Activated naive CD8-positive, alpha-beta T cell treated with anti-CD3 and anti-CD28 coated beads for 36 hours (primary cell): ENCODE results near the gene SLC4A2. TPM values are rescaled to one million over a fixed set of nuclear protein-coding genes. Genes with fewer than 3 reads are reported as not detected.
"Not testable (repeated sequence)": the region's sequence is repeated elsewhere in the genome, so short reads cannot be mapped to it uniquely, and the experiment has no call there.

ENCODE experiments used
- DNase-seq: peaks from one replicate; pipeline ENCODE4 v3.0.0; 2021
- H3K27ac Mint-ChIP-seq: one replicate; pipeline ENCODE4 v1.8.0; 2022; ENCODE audit warnings: mild to moderate bottlenecking, moderate library complexity, mixed read lengths
- H3K27me3 Mint-ChIP-seq: one replicate; pipeline ENCODE4 v1.8.0; 2022; ENCODE audit warnings: mild to moderate bottlenecking, mixed read lengths
- H3K36me3 Mint-ChIP-seq: one replicate; pipeline ENCODE4 v1.8.0; 2021; ENCODE audit warnings: mild to moderate bottlenecking, mixed read lengths
- H3K4me1 Mint-ChIP-seq: one replicate; pipeline ENCODE4 v1.8.0; 2021; ENCODE audit warnings: mixed read lengths
- H3K4me3 Mint-ChIP-seq: one replicate; pipeline ENCODE4 v1.8.0; 2022; ENCODE audit warnings: mild to moderate bottlenecking, moderate library complexity, mixed read lengths
- H3K9me3 Mint-ChIP-seq: one replicate; pipeline ENCODE4 v1.8.0; 2022; ENCODE audit warnings: mixed read lengths
- total RNA-seq, 2 experiments: library from RNA; stranded (reverse); gene quantifications; one replicate each; pipeline ENCODE4 v1.2.3, GENCODE V29; 2021

SLC4A2 gene, protein sequence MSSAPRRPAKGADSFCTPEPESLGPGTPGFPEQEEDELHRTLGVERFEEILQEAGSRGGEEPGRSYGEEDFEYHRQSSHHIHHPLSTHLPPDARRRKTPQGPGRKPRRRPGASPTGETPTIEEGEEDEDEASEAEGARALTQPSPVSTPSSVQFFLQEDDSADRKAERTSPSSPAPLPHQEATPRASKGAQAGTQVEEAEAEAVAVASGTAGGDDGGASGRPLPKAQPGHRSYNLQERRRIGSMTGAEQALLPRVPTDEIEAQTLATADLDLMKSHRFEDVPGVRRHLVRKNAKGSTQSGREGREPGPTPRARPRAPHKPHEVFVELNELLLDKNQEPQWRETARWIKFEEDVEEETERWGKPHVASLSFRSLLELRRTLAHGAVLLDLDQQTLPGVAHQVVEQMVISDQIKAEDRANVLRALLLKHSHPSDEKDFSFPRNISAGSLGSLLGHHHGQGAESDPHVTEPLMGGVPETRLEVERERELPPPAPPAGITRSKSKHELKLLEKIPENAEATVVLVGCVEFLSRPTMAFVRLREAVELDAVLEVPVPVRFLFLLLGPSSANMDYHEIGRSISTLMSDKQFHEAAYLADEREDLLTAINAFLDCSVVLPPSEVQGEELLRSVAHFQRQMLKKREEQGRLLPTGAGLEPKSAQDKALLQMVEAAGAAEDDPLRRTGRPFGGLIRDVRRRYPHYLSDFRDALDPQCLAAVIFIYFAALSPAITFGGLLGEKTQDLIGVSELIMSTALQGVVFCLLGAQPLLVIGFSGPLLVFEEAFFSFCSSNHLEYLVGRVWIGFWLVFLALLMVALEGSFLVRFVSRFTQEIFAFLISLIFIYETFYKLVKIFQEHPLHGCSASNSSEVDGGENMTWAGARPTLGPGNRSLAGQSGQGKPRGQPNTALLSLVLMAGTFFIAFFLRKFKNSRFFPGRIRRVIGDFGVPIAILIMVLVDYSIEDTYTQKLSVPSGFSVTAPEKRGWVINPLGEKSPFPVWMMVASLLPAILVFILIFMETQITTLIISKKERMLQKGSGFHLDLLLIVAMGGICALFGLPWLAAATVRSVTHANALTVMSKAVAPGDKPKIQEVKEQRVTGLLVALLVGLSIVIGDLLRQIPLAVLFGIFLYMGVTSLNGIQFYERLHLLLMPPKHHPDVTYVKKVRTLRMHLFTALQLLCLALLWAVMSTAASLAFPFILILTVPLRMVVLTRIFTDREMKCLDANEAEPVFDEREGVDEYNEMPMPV
- 10 to 100 TPM; 66.5 to 69.1 TPM for total RNA-seq

DNA sequence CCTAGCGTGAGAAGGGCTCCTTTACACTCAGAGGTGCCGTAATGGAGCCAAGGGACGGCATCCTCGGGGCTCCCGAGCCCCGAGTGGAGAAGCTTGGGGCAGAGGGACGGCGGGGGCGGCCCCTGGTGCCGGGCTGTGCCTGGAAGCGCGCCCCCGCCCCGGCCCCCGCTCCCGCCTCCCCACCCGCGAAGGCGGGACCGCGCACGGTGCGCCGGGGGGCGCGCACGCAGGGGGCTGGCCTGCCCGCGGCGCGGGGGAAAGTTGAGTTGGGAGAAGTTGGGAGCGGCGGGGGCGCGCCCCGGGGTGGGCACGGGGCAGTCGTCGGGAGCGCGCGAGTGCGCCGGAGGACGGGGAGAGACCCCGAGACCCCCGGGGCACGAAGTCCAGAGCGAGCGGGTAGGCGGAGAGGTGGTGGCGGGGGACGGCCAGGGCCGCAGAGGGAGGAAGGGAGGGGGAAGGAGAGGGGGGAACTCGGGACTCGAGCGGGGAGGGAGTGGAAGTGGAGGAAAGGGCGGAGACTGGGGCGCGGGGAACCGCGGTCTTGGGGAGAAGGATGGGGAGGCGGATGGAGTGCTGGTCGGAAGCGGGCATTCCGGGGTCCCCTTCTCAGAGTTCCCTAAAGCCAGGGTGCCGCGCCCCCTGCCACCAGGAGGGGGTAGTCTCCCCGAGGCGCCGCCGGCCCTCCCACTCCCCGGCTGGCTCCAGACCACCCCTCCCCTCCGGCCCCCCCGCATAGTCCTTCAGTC lies at the start of gene SLC4A2:
TSS of gene SLC4A2 (plus strand) at position 223 of the 746 bp plus-strand sequence. CDS start 2,399 bp downstream, outside the sequence.
- H3K27ac Mint-ChIP-seq = peak within 1 kb of the TSS; percentile 92
- no peaks in the 10 kb centered on the region for H3K9me3 Mint-ChIP-seq
- peaks cover 32% of the 10 kb centered on the region for H3K4me1 Mint-ChIP-seq
- peaks cover 10% of the 10 kb centered on the region for H3K36me3 Mint-ChIP-seq
- peak within 1 kb of the TSS; percentile 94 for H3K4me3 Mint-ChIP-seq
- no peaks in the 10 kb centered on the region for H3K27me3 Mint-ChIP-seq
- peak; percentile 81 for DNase-seq

DNA sequence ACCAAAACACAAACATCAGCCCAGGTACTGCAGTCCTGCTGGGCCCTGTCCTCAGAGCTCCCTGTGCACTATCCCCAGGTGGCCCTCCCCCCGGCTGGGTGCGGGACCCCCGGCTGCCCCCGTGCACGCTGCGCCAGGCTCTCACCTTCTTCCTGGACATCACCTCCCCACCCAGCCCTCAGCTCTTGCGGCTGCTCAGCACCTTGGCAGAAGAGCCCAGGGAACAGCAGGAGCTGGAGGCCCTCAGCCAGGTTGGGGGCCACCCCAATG lies 49.4 kb upstream of the SLC4A2 start:
- H3K27me3 Mint-ChIP-seq = no peaks in the 10 kb centered on the region
- H3K4me3 Mint-ChIP-seq = peak overlapping the region; percentile 25
- H3K27ac Mint-ChIP-seq = no peak overlapping the region
- H3K9me3 Mint-ChIP-seq = no peaks in the 10 kb centered on the region
- peaks cover 50% of the 10 kb centered on the region for H3K4me1 Mint-ChIP-seq
- DNase-seq = no peak
- peaks cover 7% of the 10 kb centered on the region for H3K36me3 Mint-ChIP-seq

DNA sequence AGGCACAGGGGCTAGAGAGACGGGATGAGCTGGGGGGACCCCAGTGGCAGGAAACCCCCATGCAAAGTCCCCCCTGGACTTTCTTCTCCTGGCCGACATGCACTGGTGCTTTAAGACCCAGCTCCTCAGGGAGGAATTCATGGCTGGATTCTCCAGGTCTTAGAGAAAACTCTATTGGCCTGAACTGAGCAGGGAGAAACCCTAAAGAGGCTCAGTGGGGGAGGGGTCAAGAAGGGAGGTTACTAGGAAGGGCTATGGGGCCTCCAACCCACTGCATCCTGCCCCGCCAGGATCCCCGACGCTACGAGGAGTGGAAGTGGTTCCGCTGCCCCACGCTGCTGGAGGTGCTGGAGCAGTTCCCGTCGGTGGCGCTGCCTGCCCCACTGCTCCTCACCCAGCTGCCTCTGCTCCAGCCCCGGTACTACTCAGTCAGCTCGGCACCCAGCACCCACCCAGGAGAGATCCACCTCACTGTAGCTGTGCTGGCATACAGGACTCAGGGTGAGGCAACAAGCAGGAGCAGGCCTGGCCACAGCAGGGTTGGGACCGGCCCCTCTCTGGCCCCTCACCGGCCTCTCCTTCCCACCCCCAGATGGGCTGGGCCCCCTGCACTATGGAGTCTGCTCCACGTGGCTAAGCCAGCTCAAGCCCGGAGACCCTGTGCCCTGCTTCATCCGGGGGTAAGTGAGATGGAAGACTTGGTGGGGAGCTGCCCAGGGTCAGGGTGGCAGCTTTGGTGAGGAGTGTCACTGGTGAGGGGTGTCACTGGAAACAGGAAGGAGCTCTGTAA lies 48.9 kb upstream of the SLC4A2 start:
- DNase-seq = no peak
- Mint-ChIP-seq H3K9me3 (no peaks in the 10 kb centered on the region), H3K27me3 (no peaks in the 10 kb centered on the region), H3K4me1 (peaks cover 56% of the 10 kb centered on the region), H3K36me3 (peaks cover 12% of the 10 kb centered on the region), H3K27ac (peak overlapping the region; percentile 76), H3K4me3 (peak overlapping the region; percentile 46)

DNA sequence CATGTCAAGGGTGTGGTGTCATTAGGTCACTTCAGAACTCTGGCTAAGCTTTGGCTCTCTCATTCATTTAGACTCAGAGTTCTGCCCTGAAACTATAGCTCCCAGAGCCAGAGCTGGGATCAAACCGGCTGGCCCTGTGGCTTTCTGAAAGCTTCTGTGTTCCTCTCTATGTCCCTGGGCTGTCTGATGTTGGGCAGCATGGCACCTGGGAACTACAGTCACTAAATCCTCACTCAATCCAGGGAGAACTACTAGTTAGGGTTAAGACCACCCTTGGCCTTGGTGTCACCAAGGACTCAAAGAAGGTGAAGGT lies 48.3 kb upstream of the SLC4A2 start:
- Mint-ChIP-seq H3K27ac (peak overlapping the region; percentile 76), H3K4me3 (peak overlapping the region; percentile 46), H3K4me1 (peaks cover 58% of the 10 kb centered on the region), H3K27me3 (no peaks in the 10 kb centered on the region), H3K9me3 (no peaks in the 10 kb centered on the region), H3K36me3 (peaks cover 14% of the 10 kb centered on the region)
- no peak for DNase-seq

DNA sequence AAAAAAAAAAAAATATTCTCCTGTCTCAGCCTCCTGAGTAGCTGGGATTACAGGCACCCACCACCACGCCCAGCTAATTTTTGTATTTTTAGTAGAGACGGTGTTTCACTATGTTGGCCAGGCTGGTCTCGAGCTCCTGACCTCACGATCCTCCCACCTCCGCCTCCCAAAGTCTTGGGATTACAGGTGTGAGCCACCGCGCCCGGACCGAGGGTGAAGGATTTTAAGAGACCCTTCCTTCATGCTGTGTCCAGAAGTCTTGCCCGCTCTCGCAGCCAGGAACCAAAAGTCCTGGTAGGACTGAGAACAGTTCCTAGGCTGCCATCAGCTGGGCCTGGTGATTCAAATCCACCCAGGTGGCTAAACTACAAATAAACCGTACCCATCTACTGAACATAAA lies 47.8 kb upstream of the SLC4A2 start:
- not testable (repeated sequence) for H3K27ac Mint-ChIP-seq, H3K27me3 Mint-ChIP-seq, DNase-seq

DNA sequence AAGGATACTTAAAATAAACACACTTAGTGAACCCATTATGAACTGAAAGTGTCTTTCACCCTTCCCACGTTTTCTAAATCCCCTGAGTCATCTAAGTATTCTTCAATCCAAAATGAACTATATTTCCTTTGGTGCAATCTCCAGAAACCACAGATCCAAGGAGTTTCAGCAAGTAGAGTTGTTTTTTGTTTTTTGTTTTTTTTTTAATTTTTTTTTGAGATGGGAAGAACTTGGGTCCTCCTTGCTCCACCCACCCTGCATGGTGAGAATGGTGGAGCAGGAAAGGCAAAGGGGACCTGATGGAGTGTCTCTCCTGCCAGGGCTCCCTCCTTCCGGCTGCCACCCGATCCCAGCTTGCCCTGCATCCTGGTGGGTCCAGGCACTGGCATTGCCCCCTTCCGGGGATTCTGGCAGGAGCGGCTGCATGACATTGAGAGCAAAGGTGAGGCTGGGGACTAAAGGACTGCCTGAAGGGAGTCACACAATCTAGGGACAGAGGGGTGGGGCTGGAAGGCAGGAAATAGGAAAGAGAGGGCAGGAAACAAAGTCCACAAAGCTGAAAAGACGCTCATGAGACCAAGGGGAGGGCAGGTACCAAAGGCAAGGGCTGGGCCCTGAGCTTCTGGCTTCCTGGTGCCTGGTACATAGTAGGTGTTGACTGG lies 47.2 kb upstream of the SLC4A2 start:
- Mint-ChIP-seq H3K4me3 (no peak overlapping the region), H3K4me1 (peaks cover 65% of the 10 kb centered on the region), H3K27ac (peak overlapping the region; percentile 18), H3K27me3 (no peaks in the 10 kb centered on the region), H3K36me3 (peaks cover 14% of the 10 kb centered on the region), H3K9me3 (no peaks in the 10 kb centered on the region)
- no peak for DNase-seq

More for the DNA sequence above, 47.8 kb upstream of the SLC4A2 start:
- not testable (repeated sequence) for H3K9me3 Mint-ChIP-seq, H3K4me3 Mint-ChIP-seq
- peaks cover 62% of the 10 kb centered on the region for H3K4me1 Mint-ChIP-seq
- peaks cover 14% of the 10 kb centered on the region for H3K36me3 Mint-ChIP-seq

DNA sequence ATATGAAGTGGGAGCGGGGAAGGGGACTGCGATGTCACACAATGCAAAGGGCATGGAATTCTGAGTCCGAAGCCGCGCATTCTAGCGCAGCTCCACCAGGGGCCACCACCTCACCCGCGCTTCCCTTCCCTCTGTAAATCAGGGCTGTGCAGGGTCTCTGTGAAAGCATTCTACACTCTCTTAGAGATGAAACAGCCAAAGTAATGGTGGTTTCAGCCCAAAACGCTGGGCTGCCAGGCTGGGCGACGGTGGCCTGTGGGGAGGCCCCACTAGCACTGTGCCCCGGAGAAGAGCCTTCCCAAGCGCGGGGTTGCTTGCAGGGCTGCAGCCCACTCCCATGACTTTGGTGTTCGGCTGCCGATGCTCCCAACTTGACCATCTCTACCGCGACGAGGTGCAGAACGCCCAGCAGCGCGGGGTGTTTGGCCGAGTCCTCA lies 46.5 kb upstream of the SLC4A2 start:
- H3K27ac Mint-ChIP-seq = peak overlapping the region; percentile 18
- no peak for DNase-seq
- peak overlapping the region; percentile 32 for H3K4me3 Mint-ChIP-seq
- H3K4me1 Mint-ChIP-seq = peaks cover 70% of the 10 kb centered on the region
- H3K27me3 Mint-ChIP-seq = no peaks in the 10 kb centered on the region
- peaks cover 14% of the 10 kb centered on the region for H3K36me3 Mint-ChIP-seq
- H3K9me3 Mint-ChIP-seq = no peaks in the 10 kb centered on the region

DNA sequence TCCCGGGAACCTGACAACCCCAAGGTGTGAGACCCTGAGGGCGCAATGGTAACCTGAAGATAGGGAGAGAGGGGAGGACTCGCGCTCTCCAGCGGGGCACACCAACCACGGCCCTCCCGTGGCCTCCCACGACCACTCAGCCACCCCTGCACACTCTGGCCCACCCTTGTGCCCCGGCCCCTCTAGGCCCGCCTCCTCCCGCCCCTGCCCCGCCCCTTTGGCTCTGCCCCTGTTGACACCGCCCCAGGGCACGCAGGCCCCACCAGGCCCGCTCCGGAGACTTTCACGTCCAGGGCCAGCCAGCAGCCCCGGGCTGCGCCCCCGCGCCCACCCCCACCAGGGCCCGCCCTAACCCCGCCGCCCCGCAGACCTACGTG lies 46.0 kb upstream of the SLC4A2 start:
- Mint-ChIP-seq H3K9me3 (no peaks in the 10 kb centered on the region), H3K4me1 (peaks cover 70% of the 10 kb centered on the region), H3K27me3 (peaks cover 2% of the 10 kb centered on the region), H3K27ac (peak overlapping the region; percentile 95), H3K4me3 (peak overlapping the region; percentile 84), H3K36me3 (peaks cover 16% of the 10 kb centered on the region)
- DNase-seq = no peak

DNA sequence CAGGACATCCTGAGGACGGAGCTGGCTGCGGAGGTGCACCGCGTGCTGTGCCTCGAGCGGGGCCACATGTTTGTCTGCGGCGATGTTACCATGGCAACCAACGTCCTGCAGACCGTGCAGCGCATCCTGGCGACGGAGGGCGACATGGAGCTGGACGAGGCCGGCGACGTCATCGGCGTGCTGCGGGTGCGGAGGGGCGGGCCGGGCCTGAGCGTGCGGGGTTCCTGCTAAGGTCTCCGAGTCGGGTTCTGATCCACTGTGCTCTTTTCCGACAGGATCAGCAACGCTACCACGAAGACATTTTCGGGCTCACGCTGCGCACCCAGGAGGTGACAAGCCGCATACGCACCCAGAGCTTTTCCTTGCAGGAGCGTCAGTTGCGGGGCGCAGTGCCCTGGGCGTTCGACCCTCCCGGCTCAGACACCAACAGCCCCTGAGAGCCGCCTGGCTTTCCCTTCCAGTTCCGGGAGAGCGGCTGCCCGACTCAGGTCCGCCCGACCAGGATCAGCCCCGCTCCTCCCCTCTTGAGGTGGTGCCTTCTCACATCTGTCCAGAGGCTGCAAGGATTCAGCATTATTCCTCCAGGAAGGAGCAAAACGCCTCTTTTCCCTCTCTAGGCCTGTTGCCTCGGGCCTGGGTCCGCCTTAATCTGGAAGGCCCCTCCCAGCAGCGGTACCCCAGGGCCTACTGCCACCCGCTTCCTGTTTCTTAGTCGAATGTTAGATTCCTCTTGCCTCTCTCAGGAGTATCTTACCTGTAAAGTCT lies 45.5 kb upstream of the SLC4A2 start:
- Mint-ChIP-seq H3K4me3 (peak overlapping the region; percentile 84), H3K27ac (peak overlapping the region; percentile 95)

DNA sequence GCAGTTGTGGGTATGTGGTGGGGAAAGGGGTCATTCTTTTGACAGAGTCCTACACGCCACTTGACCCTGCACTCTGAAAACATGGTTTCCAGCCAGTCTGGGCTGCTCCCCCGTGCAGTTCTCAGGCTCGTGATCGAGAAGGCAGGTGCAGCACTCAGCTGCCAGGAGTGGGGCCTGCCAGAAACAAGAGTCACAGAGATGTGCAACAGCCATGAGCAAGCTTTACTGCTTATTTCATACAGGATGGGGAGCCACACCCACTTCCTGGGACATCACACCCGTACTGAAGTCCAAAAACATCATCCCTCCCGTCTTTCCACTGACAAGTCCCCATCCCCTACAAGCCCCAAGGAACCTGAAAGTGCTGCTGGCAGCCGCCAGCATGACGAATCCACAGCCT lies 44.4 kb upstream of the SLC4A2 start:
- Mint-ChIP-seq H3K27me3 (peaks cover 3% of the 10 kb centered on the region), H3K4me3 (peak overlapping the region; percentile 39), H3K36me3 (peaks cover 16% of the 10 kb centered on the region), H3K27ac (peak overlapping the region; percentile 95), H3K9me3 (no peaks in the 10 kb centered on the region), H3K4me1 (peaks cover 72% of the 10 kb centered on the region)
- DNase-seq = no peak

More for the DNA sequence above, 45.5 kb upstream of the SLC4A2 start:
- DNase-seq = peak; percentile 90
- Mint-ChIP-seq H3K27me3 (peaks cover 3% of the 10 kb centered on the region), H3K36me3 (peaks cover 16% of the 10 kb centered on the region), H3K9me3 (no peaks in the 10 kb centered on the region), H3K4me1 (peaks cover 69% of the 10 kb centered on the region)

DNA sequence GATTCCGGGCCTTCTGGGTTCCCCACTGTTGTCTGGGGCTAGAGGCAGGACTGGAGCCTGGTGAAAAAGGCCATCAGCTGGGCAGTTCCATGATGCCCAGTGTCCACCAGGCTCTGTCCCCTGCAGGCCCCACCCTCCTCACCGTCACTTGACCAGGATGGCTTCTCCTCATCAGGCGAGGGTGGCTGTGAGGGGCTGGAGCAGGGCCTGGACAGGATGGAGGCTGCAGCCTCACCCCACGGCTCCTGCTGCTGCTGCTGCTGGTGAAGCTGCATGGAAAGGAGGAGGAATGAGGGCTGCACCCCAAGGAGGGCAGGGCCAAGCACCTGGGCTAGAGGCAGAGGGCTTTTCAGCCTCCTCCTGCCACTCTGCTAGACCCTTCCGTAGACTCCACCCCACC lies 43.4 kb upstream of the SLC4A2 start:
- DNase-seq = no peak
- H3K4me1 Mint-ChIP-seq = peaks cover 63% of the 10 kb centered on the region
- H3K27ac Mint-ChIP-seq = no peak overlapping the region
- H3K27me3 Mint-ChIP-seq = peaks cover 10% of the 10 kb centered on the region
- H3K36me3 Mint-ChIP-seq = peaks cover 16% of the 10 kb centered on the region
- H3K4me3 Mint-ChIP-seq = peak overlapping the region; percentile 73
- H3K9me3 Mint-ChIP-seq = no peaks in the 10 kb centered on the region

DNA sequence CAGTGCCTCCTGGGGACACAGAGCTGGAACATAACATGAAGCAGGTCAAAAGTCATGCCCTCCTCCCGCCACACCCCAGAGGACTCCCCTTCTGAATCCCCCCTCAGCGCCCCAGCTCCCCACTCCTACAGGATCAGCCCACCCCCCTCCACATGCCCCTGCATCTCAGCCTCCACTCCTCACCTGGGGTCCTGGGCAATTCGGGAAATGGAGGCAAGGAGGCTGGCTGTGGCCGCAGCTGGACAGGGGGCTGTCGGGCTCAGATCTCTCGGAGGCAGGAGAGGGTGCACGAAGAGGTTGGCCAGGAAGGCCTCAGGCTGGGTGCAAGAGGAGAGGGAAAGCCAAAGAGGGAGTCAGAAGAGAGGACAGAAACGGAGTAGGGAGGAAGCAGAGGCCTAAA lies 42.9 kb upstream of the SLC4A2 start:
- peaks cover 16% of the 10 kb centered on the region for H3K36me3 Mint-ChIP-seq
- H3K4me1 Mint-ChIP-seq = peaks cover 59% of the 10 kb centered on the region
- no peak for DNase-seq
- H3K27me3 Mint-ChIP-seq = peaks cover 11% of the 10 kb centered on the region
- H3K9me3 Mint-ChIP-seq = no peaks in the 10 kb centered on the region
- H3K27ac Mint-ChIP-seq = peak overlapping the region; percentile 4
- peak overlapping the region; percentile 73 for H3K4me3 Mint-ChIP-seq

DNA sequence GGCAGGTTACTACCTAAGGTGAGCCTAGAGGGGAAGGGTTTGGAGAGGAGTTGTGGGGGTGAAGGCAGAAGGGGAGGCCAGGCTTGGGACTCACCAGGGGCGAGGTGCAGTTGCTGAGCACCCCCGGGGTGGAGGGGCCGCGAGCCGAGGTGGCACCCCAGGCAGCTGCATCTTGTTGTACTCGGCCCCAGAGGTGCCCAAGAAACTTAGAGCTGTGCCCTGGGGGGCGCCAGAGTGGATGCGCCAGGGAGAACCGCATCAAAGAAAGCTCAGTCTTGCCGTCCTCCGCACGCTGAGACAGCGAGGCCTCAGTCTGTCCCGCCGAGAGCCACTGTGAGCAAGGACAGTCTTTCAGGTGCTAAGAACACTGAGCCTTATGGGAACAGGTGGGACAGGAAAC lies 42.4 kb upstream of the SLC4A2 start:
- Mint-ChIP-seq H3K9me3 (no peaks in the 10 kb centered on the region), H3K4me3 (peak overlapping the region; percentile 73), H3K27ac (peak overlapping the region; percentile 82), H3K27me3 (peaks cover 11% of the 10 kb centered on the region), H3K4me1 (peaks cover 54% of the 10 kb centered on the region), H3K36me3 (peaks cover 16% of the 10 kb centered on the region)
- DNase-seq = no peak
